ENCODE results near the gene MAGEB3.

The MAGEB3 gene

DNA sequence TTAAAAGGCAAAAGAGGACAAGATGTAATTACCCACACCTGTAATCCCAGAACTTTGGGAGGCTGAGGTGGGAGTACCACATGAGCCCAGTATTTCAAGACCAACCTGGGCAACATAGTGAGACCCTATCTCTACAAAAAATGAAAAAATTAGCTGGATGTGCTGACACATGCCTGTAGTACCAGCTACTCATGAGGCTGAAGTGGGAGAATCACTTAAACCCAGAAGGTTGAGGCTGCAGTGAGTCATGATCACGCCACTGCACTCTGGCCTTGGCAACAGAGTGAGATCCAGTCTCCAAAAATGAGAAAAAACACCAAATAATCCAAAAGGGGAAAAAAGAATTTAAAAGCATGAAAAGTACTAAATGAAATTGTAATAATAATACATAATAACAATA lies 47.9 kb downstream of the MAGEB3 start:
- Histone ChIP-seq H3K36me3 (ENCODE audit: control insufficient read depth, insufficient read depth, low read length) (no peaks in the 10 kb centered on the region), H3K27me3 (ENCODE audit: control insufficient read depth, insufficient read depth, low read length) (no peaks in the 10 kb centered on the region), H3K9ac (ENCODE audit: low read depth, low read length) (no peak overlapping the region), H3K27ac (ENCODE audit: low read depth, low read length) (no peak overlapping the region), H3K4me3 (ENCODE audit: low read depth, low read length) (no peak overlapping the region), H3K4me1 (ENCODE audit: control insufficient read depth, insufficient read depth, low read length) (0 out of 2 replicates have a peak, but pooled peaks cover 4% of the 10 kb centered on the region), H3K9me3 (ENCODE audit: control insufficient read depth, insufficient read depth, low read length) (no peaks in the 10 kb centered on the region)

DNA sequence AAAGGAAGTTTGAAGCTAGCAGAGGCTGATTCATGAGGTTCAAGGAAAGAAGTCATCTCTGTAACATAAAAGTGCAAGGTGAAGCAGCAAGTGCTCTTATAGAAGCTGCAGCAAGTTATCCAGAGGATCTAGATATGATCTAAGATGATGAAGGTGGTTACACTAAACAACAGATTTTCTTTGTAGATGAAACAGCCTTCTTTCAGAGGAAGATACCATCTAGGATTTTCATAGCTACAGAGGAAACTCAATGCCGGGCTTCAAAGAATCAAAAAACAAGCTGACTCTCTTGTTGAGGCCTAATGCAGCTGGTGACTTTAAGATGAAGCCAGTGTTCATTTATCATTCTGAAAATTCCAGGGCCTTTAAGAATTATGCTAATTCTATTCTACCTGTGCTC lies 50.0 kb downstream of the MAGEB3 start:
- H3K27ac ChIP-seq (ENCODE audit: low read depth, low read length) = no peak overlapping the region
- H3K27me3 ChIP-seq (ENCODE audit: control insufficient read depth, insufficient read depth, low read length) = no peaks in the 10 kb centered on the region
- H3K4me3 ChIP-seq (ENCODE audit: low read depth, low read length) = no peak overlapping the region
- H3K36me3 ChIP-seq (ENCODE audit: control insufficient read depth, insufficient read depth, low read length) = no peaks in the 10 kb centered on the region
- H3K9me3 ChIP-seq (ENCODE audit: control insufficient read depth, insufficient read depth, low read length) = no peaks in the 10 kb centered on the region
- 0 out of 2 replicates have a peak, but pooled peaks cover under 1% of the 10 kb centered on the region for H3K4me1 ChIP-seq (ENCODE audit: control insufficient read depth, insufficient read depth, low read length)
- no peak overlapping the region for H3K9ac ChIP-seq (ENCODE audit: low read depth, low read length)

DNA sequence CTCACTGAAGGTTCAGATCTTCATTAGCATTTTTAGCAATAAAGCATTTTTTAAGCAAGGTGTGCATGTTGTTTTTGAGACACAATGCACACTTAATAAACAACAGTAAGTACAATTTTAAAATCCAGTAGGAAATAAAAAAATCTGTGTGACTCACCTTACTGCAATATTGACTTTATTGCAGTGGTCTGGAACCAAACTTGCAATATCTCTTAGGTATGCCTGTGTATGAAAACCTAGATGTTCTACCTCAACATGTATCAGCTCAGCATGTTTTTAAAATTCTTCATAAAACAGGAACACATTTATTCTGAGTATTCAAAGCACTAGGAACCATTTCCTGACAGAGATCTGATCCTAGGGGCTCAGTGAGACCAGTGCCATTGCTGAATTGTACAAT lies 52.1 kb downstream of the MAGEB3 start:
- Histone ChIP-seq H3K4me3 (ENCODE audit: low read depth, low read length) (no peak overlapping the region), H3K9me3 (ENCODE audit: control insufficient read depth, insufficient read depth, low read length) (no peaks in the 10 kb centered on the region), H3K36me3 (ENCODE audit: control insufficient read depth, insufficient read depth, low read length) (no peaks in the 10 kb centered on the region), H3K27me3 (ENCODE audit: control insufficient read depth, insufficient read depth, low read length) (no peaks in the 10 kb centered on the region), H3K4me1 (ENCODE audit: control insufficient read depth, insufficient read depth, low read length) (no peaks in the 10 kb centered on the region), H3K9ac (ENCODE audit: low read depth, low read length) (no peak overlapping the region), H3K27ac (ENCODE audit: low read depth, low read length) (no peak overlapping the region)

DNA sequence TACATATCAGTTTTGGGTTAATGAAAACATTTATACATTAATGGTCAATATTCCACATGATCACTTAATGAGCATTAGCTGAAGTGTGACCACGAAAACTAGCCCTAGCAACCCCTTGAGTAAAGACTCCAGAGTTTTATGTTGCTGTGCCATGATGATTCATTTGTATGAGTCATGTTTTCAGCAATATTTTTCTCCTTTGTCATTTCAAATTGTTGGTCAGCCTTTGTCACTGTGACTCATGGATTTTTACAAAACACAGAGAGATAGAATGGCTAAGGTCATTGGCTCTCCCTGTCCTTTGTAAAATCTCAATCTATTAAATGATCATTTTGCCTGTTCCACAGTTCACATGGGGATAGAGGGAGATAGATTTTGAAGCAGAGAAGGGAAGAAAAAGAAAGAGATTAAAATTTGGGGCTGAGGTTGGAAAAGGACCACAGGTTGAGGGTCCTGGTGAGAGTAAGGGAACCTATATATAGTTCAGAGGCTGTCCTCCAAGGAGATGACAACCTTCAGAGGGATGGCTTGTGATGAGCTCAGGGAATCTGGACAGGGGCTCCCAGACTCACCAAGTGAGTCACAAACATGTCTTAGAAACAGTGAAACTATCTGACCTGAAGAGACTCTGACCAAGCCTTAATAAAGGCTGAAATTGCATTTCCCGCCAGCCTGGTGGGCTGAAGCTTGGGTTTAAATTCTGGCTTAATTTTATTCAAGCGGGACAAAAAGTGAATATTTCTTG lies 53.2 kb downstream of the MAGEB3 start:
- Histone ChIP-seq H3K9ac (ENCODE audit: low read depth, low read length) (no peak overlapping the region), H3K4me1 (ENCODE audit: control insufficient read depth, insufficient read depth, low read length) (no peaks in the 10 kb centered on the region), H3K27me3 (ENCODE audit: control insufficient read depth, insufficient read depth, low read length) (no peaks in the 10 kb centered on the region), H3K4me3 (ENCODE audit: low read depth, low read length) (no peak overlapping the region), H3K9me3 (ENCODE audit: control insufficient read depth, insufficient read depth, low read length) (no peaks in the 10 kb centered on the region), H3K27ac (ENCODE audit: low read depth, low read length) (peak overlapping the region; percentile 33), H3K36me3 (ENCODE audit: control insufficient read depth, insufficient read depth, low read length) (no peaks in the 10 kb centered on the region)
